Upper lobe of left lung (tissue), 6 donors: ENCODE results near the gene PRKAG2. TPM values are rescaled to one million over a fixed set of nuclear protein-coding genes. Genes with fewer than 3 reads are reported as not detected.
A peak's percentile ranks its signal among the peaks of the same experiment; 100 is the strongest.

Experiments
- ATAC-seq, 2 donors: fragments of 200-7000 bp; cut with Tn5 transposase; one replicate each; pipeline ENCODE4 v1.9.1; 2022; ENCODE audit warnings: mild to moderate bottlenecking in 2 of 2, moderate library complexity in 2 of 2; ENCODE audit not compliant: low FRiP score in 2 of 2
- DNase-seq, 2 donors: peaks; one replicate each; pipeline ENCODE4 v3.0.0-alpha.2; 2019 to 2020
- H3K27ac ChIP-seq, 4 donors: fragments of 200-600 bp; sonication (generic); one replicate each; pipeline ENCODE4 v1.5.1; 2016 to 2019
- H3K27me3 ChIP-seq, 4 donors: fragments of 200-600 bp; sonication (generic); one replicate each; pipeline ENCODE4 v1.5.1; 2017 to 2019
- H3K36me3 ChIP-seq, 4 donors: fragments of 200-600 bp; sonication (generic); one replicate each; pipeline ENCODE4 v1.5.1; 2016 to 2019
- H3K4me1 ChIP-seq, 4 donors: fragments of 200-600 bp; sonication (generic); one replicate each; pipeline ENCODE4 v1.5.1; 2018 to 2019
- H3K4me3 ChIP-seq, 4 donors: fragments of 200-600 bp; sonication (generic); one replicate each; pipeline ENCODE4 v1.5.1; 2017 to 2019; ENCODE audit warnings: mild to moderate bottlenecking in 2 of 4, moderate library complexity in 1 of 4
- H3K9me3 ChIP-seq, 4 donors: fragments of 200-600 bp; sonication (generic); one replicate each; pipeline ENCODE4 v1.5.1; 2018 to 2019
- CTCF ChIP-seq, 6 experiments: fragments of 450-650 bp in 4 of 6; fragments of 200-600 bp in 2 of 6; sonication (generic) in 2 of 6; IDR thresholded peaks; one replicate each; pipeline ENCODE4 v1.5.1; 2016 to 2019; ENCODE audit warnings: antibody characterized with exemption in 6 of 6
- EP300 ChIP-seq, 4 donors: sonication (generic); formaldehyde crosslinking; IDR thresholded peaks; one replicate each; pipeline ENCODE4 v1.5.1; 2017; ENCODE audit warnings: antibody characterized with exemption in 4 of 4, control low read depth in 2 of 4
- POLR2A ChIP-seq, 4 donors: fragments of 450-650 bp; IDR thresholded peaks; one replicate each; pipeline ENCODE4 v1.5.1; 2016 to 2017; ENCODE audit warnings: antibody characterized with exemption in 4 of 4, mild to moderate bottlenecking in 2 of 4
- POLR2AphosphoS5 ChIP-seq, 2 donors: sonication (generic); formaldehyde crosslinking; IDR thresholded peaks; one replicate each; pipeline ENCODE4 v1.5.1; 2017; ENCODE audit warnings: antibody characterized with exemption in 2 of 2
- WGBS, 2 donors: methylation state at CpG; one replicate each; pipeline ENCODE4 v1.1.5; 2017 to 2018; 5-methylcytosine and 5-hydroxymethylcytosine counted together
- total RNA-seq, 6 donors: library from RNA; depleted of rRNA in 4 of 6; stranded (reverse); fragments of >200 nt in 4 of 6; gene quantifications; one replicate each; pipeline versions ENCODE4 v1.1.0 to v1.2.1, GENCODE V29; 2016 to 2021
- donor health status: DM: no; HTN: no; CAD: no; lungs with moderate emphysema.
- donor health status: DM: no; HTN: yes; CAD: no; lungs with severe emphysema.

The PRKAG2 gene
- total RNA-seq, 6 donors from 2014 or later = 20.6 to 68.1 (median 29.6) TPM

GRCh38 chr7:151905353-151905752, 28.4 kb upstream of the PRKAG2 start:
- ATAC-seq (no peak), DNase-seq (no peak)
- Histone ChIP-seq H3K27me3 (no peaks in the 10 kb centered on the region), H3K4me1 (no peaks in the 10 kb centered on the region), H3K36me3 (no peaks in the 10 kb centered on the region), H3K9me3 (no peaks in the 10 kb centered on the region), H3K4me3 (no peak overlapping the region), H3K27ac (no peak overlapping the region)
- WGBS, 2 donors = 74 to 78% methylated on average over 9 of the region's 9 CpGs
- TF ChIP-seq POLR2AphosphoS5 (IDR thresholded peaks at IDR 0.05) (no peak), POLR2A (IDR thresholded peaks at IDR 0.05) (no peak), EP300 (IDR thresholded peaks at IDR 0.05) (no peak), CTCF (IDR thresholded peaks at IDR 0.05) (no peak)

GRCh38 chr7:151904270-151904669, 27.4 kb upstream of the PRKAG2 start:
- H3K27me3 ChIP-seq = no peaks in the 10 kb centered on the region
- DNase-seq (no peak), ATAC-seq (peak in 1 of 2 donors; percentile 52)
- WGBS, 2 donors = 73 to 89% methylated on average over 5 to 6 of the region's 7 CpGs
- H3K27ac ChIP-seq = no peak overlapping the region
- H3K36me3 ChIP-seq = no peaks in the 10 kb centered on the region
- no peaks in the 10 kb centered on the region for H3K9me3 ChIP-seq
- H3K4me3 ChIP-seq = no peak overlapping the region
- TF ChIP-seq POLR2AphosphoS5 (IDR thresholded peaks at IDR 0.05) (no peak), EP300 (IDR thresholded peaks at IDR 0.05) (no peak), CTCF (IDR thresholded peaks at IDR 0.05) (no peak)
- no peaks in the 10 kb centered on the region for H3K4me1 ChIP-seq

GRCh38 chr7:151903249-151904032, 26.5 kb upstream of the PRKAG2 start:
- H3K4me1 ChIP-seq = no peaks in the 10 kb centered on the region
- ATAC-seq = no peak
- no peak overlapping the region for H3K27ac ChIP-seq
- no peaks in the 10 kb centered on the region for H3K36me3 ChIP-seq
- WGBS, 2 donors = 74 to 75% methylated on average over 8 to 9 of the region's 9 CpGs
- TF ChIP-seq POLR2AphosphoS5 (IDR thresholded peaks at IDR 0.05) = no peak
- TF ChIP-seq EP300 (IDR thresholded peaks at IDR 0.05) = no peak
- TF ChIP-seq CTCF (IDR thresholded peaks at IDR 0.05) = no peak
- no peak for TF ChIP-seq POLR2A (IDR thresholded peaks at IDR 0.05)
- no peaks in the 10 kb centered on the region for H3K9me3 ChIP-seq
- H3K27me3 ChIP-seq = no peaks in the 10 kb centered on the region
- no peak overlapping the region for H3K4me3 ChIP-seq
- no peak for DNase-seq

GRCh38 chr7:151902311-151902710, 25.4 kb upstream of the PRKAG2 start:
- Histone ChIP-seq H3K27me3 (no peaks in the 10 kb centered on the region), H3K36me3 (no peaks in the 10 kb centered on the region), H3K4me1 (peaks cover 0 to 1% (median under 1%) of the 10 kb centered on the region in 4 donors), H3K4me3 (no peak overlapping the region), H3K27ac (no peak overlapping the region), H3K9me3 (no peaks in the 10 kb centered on the region)
- TF ChIP-seq POLR2AphosphoS5 (IDR thresholded peaks at IDR 0.05) (no peak), EP300 (IDR thresholded peaks at IDR 0.05) (no peak), CTCF (IDR thresholded peaks at IDR 0.05) (no peak), POLR2A (IDR thresholded peaks at IDR 0.05) (no peak)
- 74 to 83% methylated on average over 17 of the region's 17 CpGs for WGBS, 2 donors
- ATAC-seq (no peak), DNase-seq (no peak)

GRCh38 chr7:151901828-151902227, 24.9 kb upstream of the PRKAG2 start:
- ATAC-seq = no peak
- 84 to 86% methylated on average over 5 of the region's 5 CpGs for WGBS, 2 donors

More at GRCh38 chr7:151901828-151902227, 24.9 kb upstream of the PRKAG2 start:
- no peak for DNase-seq
- no peaks in the 10 kb centered on the region for H3K9me3 ChIP-seq
- no peak overlapping the region for H3K27ac ChIP-seq
- H3K4me1 ChIP-seq = peaks cover 0 to 6% (median 2%) of the 10 kb centered on the region in 4 donors
- H3K4me3 ChIP-seq = no peak overlapping the region
- H3K36me3 ChIP-seq = no peaks in the 10 kb centered on the region
- TF ChIP-seq CTCF (IDR thresholded peaks at IDR 0.05) = no peak
- no peak for TF ChIP-seq POLR2AphosphoS5 (IDR thresholded peaks at IDR 0.05)
- no peak for TF ChIP-seq POLR2A (IDR thresholded peaks at IDR 0.05)
- no peak for TF ChIP-seq EP300 (IDR thresholded peaks at IDR 0.05)
- no peaks in the 10 kb centered on the region for H3K27me3 ChIP-seq
